GM12878 (cell line): Measurements from ENCODE around the gene HAUS6.
"Not testable (repeated sequence)": the region's sequence is repeated elsewhere in the genome, so short reads cannot be mapped to it uniquely, and the experiment has no call there.

Experiments used
- BCL11A ChIP-seq: IDR thresholded peaks from 2 replicates; pipeline ENCODE4 v1.6.1; 2011; ENCODE audit warnings: low read depth, low read length
- BHLHE40 ChIP-seq, 2 experiments: fragments of 450-650 bp in 1 of 2; IDR thresholded peaks; 2 replicates each; pipeline ENCODE4 v1.6.1; 2011 to 2017; ENCODE audit warnings: low read depth in 2 of 2, borderline replicate concordance in 1 of 2, improper control_type of control experiment in 1 of 2, low read length in 1 of 2, mild to moderate bottlenecking in 1 of 2
- CEBPB ChIP-seq, 2 experiments: fragments of 150-350 bp in 1 of 2; IDR thresholded peaks; 2 replicates each; pipeline ENCODE4 v1.6.1; 2012 to 2014; ENCODE audit warnings: low read depth in 2 of 2, low read length in 2 of 2, borderline replicate concordance in 1 of 2, inconsistent platforms in 1 of 2
- CTCF ChIP-seq, 3 experiments: IDR thresholded peaks in 2 of 3; conservative IDR thresholded peaks in 1 of 3; 2 replicates each; pipeline ENCODE4 v1.5.1; 2011; ENCODE audit warnings: low read depth in 3 of 3, low read length in 3 of 3, mild to moderate bottlenecking in 3 of 3, control low read depth in 2 of 3, moderate library complexity in 2 of 3, inconsistent platforms in 1 of 3, mixed read lengths in 1 of 3; ENCODE audit not compliant: control insufficient read depth in 2 of 3, insufficient read depth in 1 of 3; ENCODE audit errors: extremely low read depth in 1 of 3
- ESRRA ChIP-seq: IDR thresholded peaks from 2 replicates; pipeline ENCODE4 v1.6.1; 2012; ENCODE audit warnings: mild to moderate bottlenecking, low read length, improper control_type of control experiment
- EZH2 ChIP-seq: IDR thresholded peaks from 2 replicates; pipeline ENCODE4 v1.6.1; 2012; ENCODE audit warnings: low read depth, mild to moderate bottlenecking, control low read depth, inconsistent platforms, low read length, borderline replicate concordance; ENCODE audit not compliant: control insufficient read depth
- GABPA ChIP-seq: IDR thresholded peaks from 2 replicates; pipeline ENCODE4 v1.6.1; 2014; ENCODE audit warnings: antibody characterized with exemption, low read depth, mild to moderate bottlenecking, inconsistent platforms
- HDAC6 ChIP-seq: fragments of 200-600 bp; sonication (generic); IDR thresholded peaks from one replicate; pipeline ENCODE4 v1.8.0; 2017; ENCODE audit warnings: antibody characterized with exemption; ENCODE audit not compliant: unreplicated experiment
- NFIC ChIP-seq: IDR thresholded peaks from 2 replicates; pipeline ENCODE4 v1.6.1; 2012; ENCODE audit warnings: low read depth, mild to moderate bottlenecking, inconsistent platforms, low read length, moderate library complexity
- POLR2AphosphoS5 ChIP-seq: IDR thresholded peaks from 2 replicates; pipeline ENCODE4 v1.6.1; 2011; ENCODE audit warnings: mild to moderate bottlenecking, low read length, inconsistent platforms
- RUNX3 ChIP-seq: IDR thresholded peaks from 2 replicates; pipeline ENCODE4 v1.6.1; 2012; ENCODE audit warnings: low read length, inconsistent platforms
- SP1 ChIP-seq: IDR thresholded peaks from one replicate; pipeline ENCODE4 v1.6.1; 2011; ENCODE audit warnings: low read depth, low read length
- SREBF2 ChIP-seq: IDR thresholded peaks from 2 replicates; pipeline ENCODE4 v1.6.1; 2012; ENCODE audit warnings: mild to moderate bottlenecking, low read length
- TAF1 ChIP-seq: IDR thresholded peaks from 2 replicates; pipeline ENCODE4 v1.6.1; 2011; ENCODE audit warnings: mild to moderate bottlenecking, low read depth, low read length, borderline replicate concordance

GRCh38 chr9:19097431-19097830 is 5.3 kb downstream of the HAUS6 start:
- not testable (repeated sequence) for TF ChIP-seq TAF1; EZH2; BCL11A; GABPA; SREBF2; SP1; NFIC; ESRRA; HDAC6; CEBPB (IDR thresholded peaks at IDR 0.05; ENCODE audit: borderline replicate concordance in 1 of 2, low read depth in 2 of 2, low read length in 2 of 2); RUNX3; BHLHE40 (IDR thresholded peaks at IDR 0.05; ENCODE audit: borderline replicate concordance in 1 of 2, low read depth in 2 of 2, low read length in 1 of 2); CTCF (IDR thresholded peaks at IDR 0.05 in 2 of 3, conservative IDR thresholded peaks at IDR 0.05 in 1 of 3; ENCODE audit: control insufficient read depth in 2 of 3, extremely low read depth in 1 of 3, insufficient read depth in 1 of 3, low read depth in 3 of 3, low read length in 3 of 3); POLR2AphosphoS5
